ENCODE measurements around the gene SYT3. TPM values are rescaled to one million over a fixed set of nuclear protein-coding genes. Genes with fewer than 3 reads are reported as not detected.

SYT3 gene
- polyA plus RNA-seq, 5 donors, result 0.05 to 0.55 (median 0.14) TPM

GRCh38 chr19:50661766-50662650, 22.3 kb upstream of the SYT3 start:
- no peak for DNase-seq

- no peak for DNase-seq
Measured at GRCh38 chr19:50661023-50661422, 21.3 kb upstream of the SYT3 start.

- DNase-seq, result no peak
Measured at GRCh38 chr19:50660088-50660366, 20.3 kb upstream of the SYT3 start.

GRCh38 chr19:50659318-50660087, 19.8 kb upstream of the SYT3 start:
- no peak for DNase-seq

GRCh38 chr19:50658441-50659317, 19.0 kb upstream of the SYT3 start:
- peak; percentile 37 to 53 for DNase-seq

- peak; percentile 71 to 74 for DNase-seq
Measured at GRCh38 chr19:50657712-50658440, 18.2 kb upstream of the SYT3 start.

GRCh38 chr19:50657222-50657669, 17.6 kb upstream of the SYT3 start:
- DNase-seq, result no peak

- DNase-seq, result no peak
Measured at GRCh38 chr19:50654882-50655281, 15.2 kb upstream of the SYT3 start.

GRCh38 chr19:50652722-50653121, 13.0 kb upstream of the SYT3 start:
- DNase-seq, result no peak

GRCh38 chr19:50651174-50651573, 11.5 kb upstream of the SYT3 start:
- DNase-seq, result no peak

GRCh38 chr19:50649433-50650391, 10.0 kb upstream of the SYT3 start, which contains the start of gene C19orf81:
TSS of gene C19orf81 (plus strand) at chr19:50649445. CDS start at chr19:50649445, 0 bp downstream.
- DNase-seq, result no peak

- DNase-seq, result no peak
Measured at GRCh38 chr19:50648659-50649058, 9.0 kb upstream of the SYT3 start.

GRCh38 chr19:50647879-50648615, 8.4 kb upstream of the SYT3 start:
- DNase-seq, result no peak

- no peak for DNase-seq
Measured at GRCh38 chr19:50646074-50646807, 6.6 kb upstream of the SYT3 start.

GRCh38 chr19:50645107-50645506, 5.4 kb upstream of the SYT3 start:
- no peak for DNase-seq

- DNase-seq, result no peak
Measured at GRCh38 chr19:50644315-50644915, 4.7 kb upstream of the SYT3 start.

GRCh38 chr19:50640368-50640767, 687 bp upstream of the SYT3 start:
- no peak for DNase-seq

- no peak for DNase-seq
Measured at GRCh38 chr19:50638600-50638999, 1.1 kb downstream of the SYT3 start.

Data from right lung (tissue), 5 donors.